ENCODE measurements around the gene NDUFAF8.

Gene NDUFAF8

DNA sequence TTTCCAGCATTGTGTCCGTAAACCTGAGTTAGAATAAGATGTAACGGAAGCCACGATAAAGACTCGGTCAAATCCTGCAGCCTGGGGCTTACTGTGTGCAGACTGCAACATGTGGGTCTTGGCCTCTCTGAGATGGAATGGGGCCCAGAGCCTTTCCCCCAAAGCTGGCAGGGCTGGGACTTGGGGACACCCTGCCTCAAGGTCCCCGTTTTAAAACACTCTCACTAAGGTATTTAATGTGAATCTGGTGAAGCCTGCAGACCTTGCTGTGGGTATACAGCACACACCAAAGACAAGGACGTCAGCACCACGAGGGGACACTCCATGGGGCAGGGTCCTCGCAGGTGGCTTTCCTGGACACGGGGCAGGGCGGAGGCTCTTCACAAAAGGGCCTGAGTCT lies 2.1 kb downstream of the NDUFAF8 start:
- no peak for DNase-seq

DNA sequence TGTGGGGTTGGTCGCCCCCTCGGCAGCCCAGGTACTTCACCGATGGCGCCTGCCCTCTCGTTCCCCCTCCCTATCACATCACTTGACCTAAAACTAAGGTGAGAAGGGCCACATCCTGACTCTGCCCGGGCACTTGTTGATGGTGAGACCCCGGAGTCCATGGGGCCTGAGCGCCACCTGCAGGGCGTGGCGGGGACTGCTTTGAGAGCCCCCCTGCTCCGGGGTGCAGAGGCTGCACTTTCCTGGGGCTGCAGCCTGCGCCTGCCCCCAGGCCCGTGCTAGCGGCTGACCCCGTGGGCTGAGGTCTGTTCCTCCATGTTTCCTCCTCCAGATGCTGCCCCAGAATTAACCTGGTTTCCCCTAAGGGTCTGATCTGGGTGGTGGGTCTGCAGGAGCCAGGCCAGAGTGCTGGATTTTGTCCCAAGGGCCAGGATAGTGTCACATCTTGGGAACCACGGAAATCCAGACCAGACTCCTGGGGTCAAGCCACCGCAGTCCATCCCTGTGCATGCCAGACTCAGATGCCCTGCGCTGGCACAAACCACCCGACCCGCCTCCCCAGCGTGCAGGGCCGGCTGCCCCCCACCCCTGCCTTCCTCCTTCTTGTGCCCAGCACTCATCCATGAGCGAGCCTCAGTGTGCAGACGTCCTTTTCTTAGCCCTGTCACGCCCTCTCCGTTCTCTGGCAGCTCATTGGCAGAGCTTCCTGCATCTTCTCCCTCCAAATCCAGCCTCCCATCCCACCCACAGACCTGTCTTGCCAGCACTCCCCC lies 2.7 kb downstream of the NDUFAF8 start:
- DNase-seq: peak; percentile 8

DNA sequence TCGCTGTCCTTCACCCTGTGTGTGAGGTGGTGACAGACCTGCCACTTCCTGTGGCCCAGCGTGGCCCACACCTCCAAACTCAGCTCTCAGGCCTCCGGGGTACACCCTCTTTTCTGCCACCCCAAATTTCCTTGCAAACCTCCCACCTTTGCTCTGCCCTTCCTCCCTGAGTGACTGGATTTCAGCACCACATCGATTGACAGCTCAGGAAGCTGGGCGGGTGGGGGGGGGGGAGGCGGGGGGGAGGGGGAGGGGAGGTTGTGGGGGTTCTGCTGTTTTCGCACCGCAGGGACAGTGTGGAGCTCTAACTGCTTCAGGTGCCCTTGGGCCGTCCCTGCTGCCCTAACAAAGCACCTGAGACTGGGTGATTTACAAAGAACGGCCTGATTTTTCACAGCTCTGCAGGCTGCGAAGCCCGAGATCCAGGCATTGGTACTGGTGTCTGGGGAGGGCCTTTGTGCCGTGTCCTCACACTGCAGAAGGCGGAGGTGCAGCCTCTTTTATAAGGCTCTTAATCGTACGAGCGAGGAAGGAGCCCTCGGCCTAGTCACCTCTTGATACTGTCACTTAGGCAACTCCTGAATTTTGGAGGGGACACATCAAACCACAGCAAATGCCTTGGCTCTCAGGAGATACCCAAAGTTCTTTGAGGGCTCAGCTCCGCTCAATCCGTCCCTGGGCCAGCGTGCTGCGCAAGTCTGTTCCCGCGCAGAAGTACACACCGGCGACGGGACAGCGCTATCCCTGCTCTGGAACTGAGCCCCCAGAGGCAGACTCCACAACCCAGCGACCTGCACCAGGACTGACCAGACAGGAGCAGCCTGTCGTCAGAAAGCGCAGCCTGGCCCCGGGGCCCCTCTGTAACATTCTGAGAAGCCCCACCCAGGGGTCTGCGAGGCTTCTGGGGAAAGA lies 3.6 kb downstream of the NDUFAF8 start:
- no peak for DNase-seq

DNA sequence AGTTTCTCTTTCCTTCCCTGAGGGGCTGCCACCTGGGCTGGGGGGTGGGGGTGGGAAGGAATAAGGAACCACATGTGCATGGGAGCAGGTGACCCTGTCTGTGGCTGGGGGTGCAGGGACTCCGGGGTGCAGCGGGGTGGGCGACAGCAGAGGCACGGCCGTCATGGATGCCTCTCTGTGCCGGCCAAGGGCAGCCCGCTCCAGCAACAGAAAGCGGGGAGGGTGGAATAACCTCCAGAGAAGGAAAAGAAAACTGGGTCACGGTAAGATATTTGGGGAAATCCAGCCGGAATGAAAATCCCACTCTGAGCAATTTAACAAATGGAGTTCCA lies 4.2 kb downstream of the NDUFAF8 start:
- DNase-seq: no peak

DNA sequence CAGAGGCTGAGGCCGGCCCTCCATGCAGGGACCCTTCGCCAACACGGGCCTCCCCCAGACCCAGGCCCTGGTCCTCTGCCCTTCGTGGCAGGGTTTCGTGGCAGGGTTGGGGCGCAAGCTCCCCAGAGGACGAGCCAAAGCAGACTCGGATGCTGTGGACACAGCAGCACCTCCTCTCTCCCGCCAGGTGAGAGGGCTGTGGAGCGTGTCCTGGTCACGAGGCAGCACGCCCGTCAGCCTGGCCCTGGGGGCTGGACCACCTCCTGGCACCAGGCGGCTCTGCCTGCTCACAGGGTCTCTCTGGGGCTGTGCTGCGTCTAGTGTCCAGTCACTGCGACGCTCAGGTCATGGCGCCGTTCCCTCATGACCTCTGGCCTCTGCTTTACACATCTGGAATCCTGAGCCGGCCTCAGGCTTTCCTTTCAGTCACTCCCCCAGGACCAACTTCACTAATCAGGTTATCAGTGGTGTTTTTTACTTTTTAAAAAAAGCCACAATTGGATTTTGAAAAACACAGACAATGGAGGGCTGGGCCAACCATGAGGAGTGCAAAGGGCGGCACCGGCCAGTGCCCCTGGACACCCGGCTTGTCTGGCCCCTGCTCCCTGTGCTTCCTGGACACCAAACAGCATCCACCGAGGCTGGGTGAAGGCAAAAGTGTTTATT lies 5.4 kb downstream of the NDUFAF8 start:
- no peak for DNase-seq

DNA sequence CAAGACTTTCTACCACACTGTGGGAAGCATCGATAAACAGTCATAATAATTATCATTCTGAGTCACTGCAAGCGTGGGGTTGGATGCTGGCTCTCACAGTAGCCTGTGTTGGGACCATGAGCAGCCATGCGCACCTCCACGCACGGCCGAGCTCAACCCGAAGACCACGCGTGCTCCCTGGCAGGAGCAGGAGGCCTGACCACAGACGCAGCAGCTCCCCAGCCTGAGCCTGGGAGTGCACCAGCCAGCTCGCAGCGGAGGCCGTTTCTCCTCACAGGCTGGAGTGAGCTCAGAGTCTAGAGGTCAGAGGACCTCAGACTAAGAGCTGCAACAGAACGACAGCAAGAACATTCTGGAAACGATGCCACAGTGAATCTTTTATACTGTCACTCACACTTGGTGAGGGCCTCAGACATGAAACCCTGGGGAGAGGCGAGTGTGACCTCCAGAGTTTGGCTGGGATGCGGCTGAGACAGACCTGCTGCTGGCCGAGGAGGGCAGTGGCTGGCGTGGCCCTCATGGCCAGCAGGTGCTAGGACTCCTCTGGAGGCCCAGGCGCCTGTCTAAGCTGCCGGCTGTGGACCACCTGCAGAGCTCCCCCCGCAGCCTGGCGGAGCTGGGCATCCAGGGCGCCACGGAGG lies 6.0 kb downstream of the NDUFAF8 start:
- no peak for DNase-seq

DNA sequence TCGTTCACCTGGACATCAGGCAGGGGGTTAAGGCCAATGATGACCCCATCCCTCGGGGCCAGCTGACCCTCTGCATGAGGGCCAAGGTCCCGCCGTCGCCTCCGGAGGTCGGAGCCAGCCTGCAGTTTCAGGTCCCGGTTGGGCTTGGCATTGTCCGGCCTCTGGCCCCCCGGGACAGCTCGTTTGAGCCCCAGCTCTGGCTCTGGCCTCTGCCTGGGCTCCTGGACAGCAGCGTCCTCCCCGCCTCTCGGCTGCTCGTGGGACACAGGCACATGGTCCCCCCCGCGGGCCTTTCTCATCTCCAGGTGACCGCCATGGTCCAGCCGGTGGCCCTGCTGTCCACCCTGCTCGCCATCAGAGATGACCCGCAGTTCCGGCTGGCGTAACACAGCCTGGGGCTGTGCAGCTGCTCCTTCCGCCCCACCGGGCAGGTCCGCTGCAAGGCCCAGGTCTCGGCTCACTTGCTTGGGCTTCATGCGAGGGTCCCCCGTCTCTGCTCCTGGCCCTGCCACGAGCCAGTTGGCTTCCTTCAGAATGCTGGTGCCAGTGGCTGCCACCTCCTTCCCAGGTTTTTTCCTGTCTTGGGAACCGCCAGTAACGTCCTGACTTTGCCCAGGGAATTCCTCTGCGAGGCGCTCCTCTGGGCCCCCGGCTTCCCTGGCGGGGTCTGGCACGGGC lies 6.7 kb downstream of the NDUFAF8 start:
- no peak for DNase-seq

DNA sequence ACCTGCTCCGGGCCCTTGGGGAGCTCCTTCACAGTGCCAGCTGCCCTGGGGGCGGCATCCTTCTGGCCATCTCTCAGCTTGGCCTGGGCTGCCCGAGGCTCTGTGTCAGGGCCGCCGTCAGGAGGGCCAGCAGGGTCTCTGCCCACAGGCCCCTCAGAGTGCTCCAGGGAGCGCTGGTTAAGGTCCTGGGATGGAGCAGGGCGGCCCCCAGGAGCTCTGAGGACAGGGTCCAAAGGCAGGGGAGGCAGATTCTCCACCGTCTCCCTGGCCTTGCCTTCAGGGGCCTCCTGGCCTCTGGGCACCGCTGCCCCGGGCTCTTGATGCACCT lies 7.2 kb downstream of the NDUFAF8 start:
- no peak for DNase-seq

DNA sequence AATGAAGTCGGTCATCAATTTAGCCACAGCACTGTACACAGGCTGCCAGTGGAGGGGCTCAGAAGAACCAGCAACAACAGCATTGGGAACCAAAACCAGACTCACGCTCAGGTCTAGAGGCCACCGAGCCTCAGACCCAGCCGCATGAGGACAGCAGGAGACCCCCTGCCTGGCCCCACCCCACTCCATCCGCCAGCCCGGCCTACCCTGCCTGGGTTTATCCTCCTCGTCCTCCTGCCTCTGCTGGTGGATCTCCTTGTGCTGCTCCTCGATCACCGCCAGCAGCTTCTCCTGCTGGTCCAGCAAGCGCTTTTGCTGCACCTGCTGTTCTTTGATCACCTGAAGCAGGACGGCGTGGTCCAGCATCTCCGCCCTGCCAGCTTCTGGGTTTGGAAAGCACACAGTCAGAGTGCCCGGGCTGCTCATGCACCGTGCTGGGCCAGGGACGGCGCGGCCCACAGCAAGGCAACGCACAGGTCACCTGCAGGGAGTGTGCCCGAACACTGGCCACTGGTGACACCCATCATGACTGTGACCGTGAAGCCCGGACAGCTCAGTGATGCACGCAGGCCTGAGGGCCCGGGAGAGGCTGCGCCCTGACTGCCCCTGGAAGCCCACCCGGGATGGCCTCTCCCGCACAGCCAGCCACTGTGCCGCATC lies 7.7 kb downstream of the NDUFAF8 start:
- no peak for DNase-seq

DNA sequence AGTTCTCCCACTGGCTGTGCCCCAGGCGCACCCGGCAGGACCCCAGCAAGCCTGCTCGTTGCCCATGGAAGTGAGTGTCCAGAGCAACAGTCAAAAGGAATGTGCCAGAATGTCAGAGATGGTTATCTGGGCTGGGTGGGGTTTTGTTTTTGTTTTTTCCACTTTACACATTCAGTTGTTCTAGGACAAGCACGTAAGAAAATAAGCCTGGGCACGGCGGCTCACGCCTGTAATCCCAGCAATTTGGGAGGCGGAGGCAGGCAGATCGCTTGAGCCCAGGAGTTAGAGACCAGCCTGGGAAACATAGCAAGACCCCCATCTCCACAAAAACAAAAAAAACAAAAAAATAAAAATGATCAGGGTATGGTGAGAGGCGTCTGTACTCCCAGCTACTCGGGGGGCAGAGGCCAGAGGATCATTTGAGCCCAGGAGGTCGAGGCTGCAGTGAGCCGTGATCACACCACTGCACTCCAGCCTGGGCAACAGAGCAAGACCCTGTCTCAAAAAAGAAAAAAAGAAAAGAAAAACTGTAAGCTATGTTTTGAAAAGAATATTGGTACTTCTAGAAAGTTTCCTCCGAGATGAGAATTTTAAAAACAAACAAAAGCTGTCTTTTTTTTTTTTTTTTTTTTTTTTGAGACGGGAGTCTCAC lies 8.3 kb downstream of the NDUFAF8 start:
- DNase-seq: no peak

DNA sequence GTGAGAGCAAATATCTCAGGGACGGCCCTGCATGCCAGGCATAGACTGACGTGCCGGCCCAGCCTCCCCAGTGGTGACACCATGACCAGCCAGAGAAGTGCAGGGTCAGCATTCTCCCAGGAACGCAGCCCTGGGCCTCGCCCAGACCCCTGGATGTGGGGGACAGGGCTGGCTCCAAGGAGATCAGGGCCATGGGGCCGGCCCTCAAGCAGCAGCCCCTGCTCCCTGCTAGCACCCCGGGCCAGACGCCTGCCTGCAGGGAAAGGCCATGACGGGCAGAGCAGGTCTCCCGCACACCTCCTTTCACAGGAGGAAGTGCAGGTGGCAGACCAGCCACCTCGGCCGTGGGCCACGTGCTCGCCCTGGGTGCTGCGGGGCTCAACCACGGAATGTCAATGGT lies 9.5 kb downstream of the NDUFAF8 start:
- no peak for DNase-seq

DNA sequence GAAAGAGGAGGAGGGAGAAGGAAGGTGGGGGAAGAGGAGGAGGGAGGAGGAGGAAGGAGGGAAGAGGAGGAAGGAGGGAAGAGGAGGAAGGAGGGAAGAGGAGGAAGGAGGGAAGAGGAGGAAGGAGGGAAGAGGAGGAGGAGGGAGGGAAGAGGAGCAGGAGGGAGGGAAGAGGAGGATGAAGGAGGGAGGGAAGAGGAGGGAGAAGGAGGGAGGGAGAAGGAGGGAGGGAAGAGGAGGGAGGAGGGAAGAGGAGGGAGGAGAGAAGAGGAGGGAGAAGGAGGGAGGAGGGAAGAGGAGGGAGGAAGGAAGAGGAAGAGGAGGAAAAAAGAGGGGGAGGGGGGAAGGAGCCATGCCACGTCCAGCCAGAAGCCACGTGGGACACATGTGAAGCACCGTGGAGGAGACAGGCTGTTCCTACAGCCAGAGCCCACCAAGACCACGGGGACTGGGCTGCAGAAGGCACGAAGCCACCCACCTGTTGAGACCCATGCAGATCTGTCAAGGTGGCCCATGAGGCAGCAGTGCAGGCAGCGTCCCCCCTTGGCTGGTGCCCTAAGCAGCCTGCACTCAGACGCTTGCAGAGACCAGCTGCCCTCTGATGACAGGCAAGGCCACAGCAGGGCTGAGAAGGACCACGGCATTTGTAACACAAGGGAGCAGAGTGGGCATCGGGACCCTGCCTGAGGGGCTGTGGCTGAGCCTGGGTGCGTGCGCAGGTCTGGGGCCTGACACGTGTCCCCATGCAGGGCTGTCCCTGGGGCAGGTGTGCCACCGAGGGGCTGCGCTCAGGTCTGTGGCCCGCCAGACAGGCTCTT lies 10.3 kb downstream of the NDUFAF8 start:
- no peak for DNase-seq

DNA sequence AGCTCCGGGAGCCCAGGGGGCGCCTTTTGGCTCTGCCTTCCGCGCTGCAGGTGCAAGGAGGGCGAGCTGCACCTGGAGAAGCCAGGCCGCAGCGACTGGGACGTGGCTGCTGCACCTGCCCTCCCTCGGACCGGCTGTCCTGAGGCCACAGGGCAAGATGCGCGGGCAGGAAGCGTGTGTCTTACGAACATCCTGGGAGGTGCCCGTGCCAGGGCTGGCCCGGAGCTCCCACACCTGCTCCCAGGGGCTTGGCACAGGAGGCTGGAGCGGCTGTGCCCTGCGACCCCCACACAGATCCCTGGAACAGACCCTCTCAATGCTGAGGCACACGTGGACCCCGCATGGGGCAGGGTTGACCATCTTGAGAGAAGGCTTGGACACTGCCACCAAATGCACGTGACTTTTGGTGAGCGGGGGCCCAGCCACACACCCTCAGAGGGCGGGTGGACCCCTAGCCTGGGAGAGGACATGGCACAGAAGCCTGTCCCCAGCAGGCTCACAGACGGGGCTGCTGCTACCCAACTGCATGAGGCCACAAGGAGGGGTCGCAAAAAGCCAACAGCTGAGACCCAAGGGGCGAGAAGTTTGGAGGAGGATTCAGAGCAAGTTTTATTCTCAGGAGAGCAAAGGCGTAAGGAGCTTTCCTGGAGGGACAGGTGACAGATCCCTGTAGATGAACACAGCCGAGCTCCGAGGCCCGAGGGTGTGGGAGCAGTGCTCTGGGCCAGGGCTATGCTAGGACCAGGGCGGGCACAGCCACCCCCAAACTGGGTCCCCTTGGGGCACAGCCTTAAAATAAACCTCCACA lies 11.4 kb downstream of the NDUFAF8 start:
- DNase-seq: peak; percentile 59

DNA sequence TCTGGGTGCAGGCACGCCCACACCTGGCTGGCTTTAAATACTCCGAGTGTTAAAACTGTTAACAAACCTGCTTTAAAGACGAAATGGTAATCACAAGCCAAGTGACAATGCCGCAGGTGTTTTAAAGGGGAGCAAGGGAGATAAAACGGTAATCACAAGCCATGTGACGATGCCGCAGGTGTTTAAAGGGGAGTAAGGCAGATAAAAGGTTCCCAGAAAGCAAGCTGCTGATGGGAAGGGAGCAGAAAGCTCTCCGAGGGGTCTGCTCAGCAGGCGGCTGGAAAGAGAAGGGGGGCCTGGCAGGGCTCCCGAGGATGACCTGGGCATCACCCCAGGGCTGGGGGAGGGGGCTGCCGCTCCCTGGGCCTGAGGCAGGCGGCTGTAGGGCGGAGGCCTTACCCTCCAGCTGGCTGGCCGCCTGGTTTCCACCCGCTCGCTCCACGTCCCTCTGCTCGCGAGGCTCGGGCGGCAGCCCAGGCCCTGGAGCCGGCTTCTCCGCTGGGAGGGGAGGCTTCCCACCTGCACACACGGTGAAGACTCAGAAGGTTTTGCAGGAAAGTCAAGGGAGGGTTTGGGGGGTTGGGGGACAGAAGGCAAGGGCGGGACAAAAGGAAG lies 12.1 kb downstream of the NDUFAF8 start:
- peak; percentile 97 for DNase-seq

DNA sequence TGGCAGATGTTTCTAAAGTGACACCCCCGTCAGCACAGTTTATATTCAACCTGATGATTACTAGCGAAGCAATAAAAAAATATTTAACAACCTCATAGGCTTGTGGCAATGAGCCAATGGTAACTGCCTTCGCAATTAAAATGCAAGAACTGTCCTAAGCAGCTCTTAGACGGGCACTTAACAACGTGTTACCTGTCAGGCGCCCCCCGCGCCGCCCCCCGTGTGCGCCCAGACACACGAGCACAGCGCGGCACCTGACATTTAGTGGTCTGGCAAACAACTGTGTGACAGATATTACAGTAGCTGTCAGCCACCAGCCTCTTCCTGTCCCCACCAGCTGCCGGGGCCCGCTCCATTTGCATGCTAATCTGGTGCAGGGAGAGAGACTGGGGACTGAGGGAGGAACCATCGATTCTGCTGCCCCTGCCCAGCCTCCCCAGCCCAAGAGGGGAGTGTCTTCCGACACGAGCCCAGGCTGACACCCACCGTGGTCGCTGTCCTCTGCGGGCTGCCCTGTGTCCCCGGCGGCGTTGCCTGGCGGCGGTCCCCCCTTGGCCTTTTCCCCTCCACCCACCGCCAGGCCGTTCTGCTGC lies 12.7 kb downstream of the NDUFAF8 start:
- DNase-seq: peak; percentile 98

DNA sequence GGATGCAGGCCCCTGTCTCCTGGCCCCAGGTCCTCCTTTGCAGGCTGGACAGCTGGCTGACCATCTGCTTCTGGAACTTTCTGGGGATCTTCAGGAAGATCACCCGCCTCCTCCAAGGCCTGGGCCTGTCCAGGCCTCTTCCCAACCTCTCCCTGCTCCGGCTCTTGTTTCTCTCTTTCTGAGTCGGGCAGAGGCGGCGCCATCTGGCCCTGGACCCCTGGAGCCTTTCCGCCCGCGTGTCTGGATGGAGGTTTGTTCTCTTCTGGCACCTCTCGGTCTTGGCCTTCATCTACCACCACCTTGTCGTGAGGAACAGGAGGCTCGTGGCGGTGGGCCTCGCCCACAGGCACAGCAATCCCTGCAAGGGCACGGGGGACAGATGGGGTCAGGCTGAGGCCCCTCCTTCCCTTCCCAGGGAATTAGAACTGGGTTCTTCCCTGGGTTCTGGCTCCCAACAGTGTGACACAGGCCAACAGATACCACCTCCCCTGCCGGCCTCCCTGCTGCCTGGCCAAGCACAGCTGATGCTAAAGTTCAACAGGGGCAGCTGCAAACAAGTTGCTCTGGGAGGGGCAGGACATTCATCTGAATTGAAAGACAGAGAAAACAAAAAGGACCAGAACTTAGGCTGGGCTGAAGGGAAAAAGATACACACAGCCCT lies 13.3 kb downstream of the NDUFAF8 start:
- no peak for DNase-seq

DNA sequence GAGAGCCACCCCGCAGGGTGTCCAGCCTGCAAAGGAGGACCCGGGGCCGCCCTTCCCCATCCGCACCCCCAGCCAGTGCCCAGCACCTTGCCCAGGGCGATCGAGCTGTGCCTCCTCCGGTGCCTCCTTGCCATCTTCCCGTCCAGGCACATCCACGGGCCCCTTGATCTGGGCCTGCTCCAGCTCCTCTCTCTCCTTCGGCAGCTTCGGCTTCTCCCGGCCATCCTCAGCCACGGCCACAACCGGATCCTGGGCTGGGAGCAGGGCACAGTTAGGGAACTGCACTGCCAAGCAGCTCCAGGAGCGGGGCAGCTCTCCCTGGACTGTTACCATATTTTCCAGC lies 13.8 kb downstream of the NDUFAF8 start:
- no peak for DNase-seq

DNA sequence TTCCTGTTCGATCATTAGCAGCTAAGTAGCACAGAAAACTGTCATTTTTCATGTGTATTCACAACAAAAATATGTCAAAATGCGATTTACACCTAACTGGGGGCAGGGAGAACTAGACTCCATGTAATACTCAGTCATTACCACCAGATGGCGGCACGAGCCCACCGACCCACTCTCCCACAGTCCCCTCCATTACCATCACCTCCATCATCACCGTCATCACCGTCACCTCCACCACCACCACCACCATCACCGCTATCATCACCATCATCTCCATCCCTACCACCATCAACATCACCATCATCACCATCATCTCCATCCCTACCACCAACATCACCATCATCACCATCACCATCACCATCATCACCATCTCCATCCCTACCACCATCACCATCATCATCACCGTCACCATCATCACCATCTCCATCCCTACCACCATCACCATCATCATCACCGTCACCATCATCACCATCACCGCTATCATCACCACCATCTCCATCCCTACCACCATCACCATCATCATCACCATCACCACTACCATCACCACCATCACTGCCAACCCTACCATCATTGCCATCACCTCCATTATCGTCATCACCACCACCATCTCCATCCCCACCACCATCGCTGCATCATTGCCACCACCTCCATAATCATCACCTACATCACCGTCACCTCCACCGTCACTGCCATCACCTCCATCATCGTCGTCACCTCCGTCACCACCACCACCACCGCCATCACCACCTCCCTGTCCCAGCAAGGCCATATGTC lies 14.4 kb downstream of the NDUFAF8 start:
- DNase-seq: peak; percentile 31

Data from NCI-H1105 treated with DMSO at 0.1 percent for 48 hours (cell line).